Astrocyte of the spinal cord (primary cell): ENCODE data around the gene TBPL1.

Experiments
- DNase-seq: peaks from one replicate; pipeline ENCODE4 v3.0.0; 2011; ENCODE audit warnings: low read depth, low spot score
- H3K4me3 ChIP-seq: 2 replicates; pipeline ENCODE4 v1.5.1; 2011; ENCODE audit warnings: low read depth, mild to moderate bottlenecking, low read length, moderate library complexity
- CTCF ChIP-seq: IDR thresholded peaks from 2 replicates; pipeline ENCODE4 v1.5.1; 2012; ENCODE audit warnings: low read depth, mild to moderate bottlenecking, low read length, inconsistent platforms
- in situ Hi-C: cut with HindIII; loops from 2 replicates; pipeline ENCODE4 v1.10.0; 2017; ENCODE audit warnings: low sequenced_read_pairs

Gene TBPL1

GRCh38 chr6:134022650-134023049, 69.6 kb downstream of the TBPL1 start:
- no peak for TF ChIP-seq CTCF
- no peak overlapping the region for H3K4me3 ChIP-seq
- no peak for DNase-seq
- in situ Hi-C loops: no loop called here

- peak; percentile 69 for DNase-seq
- H3K4me3 ChIP-seq: no peak overlapping the region
- no peak for TF ChIP-seq CTCF
- in situ Hi-C loops: no loop called here
Observed at GRCh38 chr6:134026597-134026996, 73.6 kb downstream of the TBPL1 start.

GRCh38 chr6:134028438-134028837, 75.4 kb downstream of the TBPL1 start:
- no peak overlapping the region for H3K4me3 ChIP-seq
- no peak for DNase-seq
- no peak for TF ChIP-seq CTCF
- in situ Hi-C loops: no loop called here

- TF ChIP-seq CTCF: no peak
- in situ Hi-C loops: no loop called here
- DNase-seq: peak; percentile 79
- no peak overlapping the region for H3K4me3 ChIP-seq
Observed at GRCh38 chr6:134029495-134030455, 76.8 kb downstream of the TBPL1 start.

GRCh38 chr6:134031696-134032255, 78.8 kb downstream of the TBPL1 start:
- in situ Hi-C loops: no loop called here
- DNase-seq: peak; percentile 73
- no peak for TF ChIP-seq CTCF
- no peak overlapping the region for H3K4me3 ChIP-seq

- TF ChIP-seq CTCF: no peak
- no peak for DNase-seq
- in situ Hi-C loops: no loop called here
- H3K4me3 ChIP-seq: no peak overlapping the region
Observed at GRCh38 chr6:134034478-134034877, 81.5 kb downstream of the TBPL1 start.
